IMR-90 (cell line): ENCODE measurements around the gene PLEKHO2. TPM values are rescaled to one million over a fixed set of nuclear protein-coding genes. Genes with fewer than 3 reads are reported as not detected.

ENCODE experiments used
- ATAC-seq: fragments of 200-7000 bp; cut with Tn5 transposase; 2 replicates; pipeline ENCODE4 v1.9.1; 2020; ENCODE audit warnings: low read depth, mild to moderate bottlenecking, moderate library complexity
- BruUV-seq: library from RNA; stranded (reverse); fragments of 400-500 nt; replicated peaks from 2 replicates; lab custom pipeline; 2021; lab: Mats Ljungman, UMichigan
- CTCF ChIA-PET: fragments of 300-600 bp; formaldehyde crosslinking; extraction: SDS; loops from one replicate; lab custom pipeline; 2021; ENCODE audit warnings: antibody characterized with exemption; lab: Yijun Ruan, JAX
- POLR2A ChIA-PET: fragments of 300-600 bp; sonication (Branson Sonifier 250); formaldehyde crosslinking; loops from one replicate; lab custom pipeline; 2022; ENCODE audit warnings: antibody characterized with exemption; ENCODE audit not compliant: unreplicated experiment; lab: Charles Lee
- DNase-seq: peaks from one replicate; pipeline ENCODE4 v3.0.0; 2013
- H2AFZ ChIP-seq: replicated peaks from 2 replicates; pipeline ENCODE3; 2013; ENCODE audit warnings: low read length, mild to moderate bottlenecking; ENCODE audit not compliant: poor library complexity
- H2AK5ac ChIP-seq: 2 replicates; pipeline ENCODE4 v1.6.1; 2013; ENCODE audit warnings: low read depth, low read length, inconsistent platforms
- H2AK9ac ChIP-seq: replicated peaks from 2 replicates; pipeline ENCODE3; 2013; ENCODE audit warnings: mild to moderate bottlenecking, low read depth, low read length, moderate library complexity; ENCODE audit not compliant: poor library complexity
- H2BK120ac ChIP-seq: 2 replicates; pipeline ENCODE4 v1.6.1; 2013; ENCODE audit warnings: low read depth, low read length, inconsistent platforms
- H2BK15ac ChIP-seq: 3 replicates; pipeline ENCODE4 v1.6.1; 2013; ENCODE audit warnings: low read depth, low read length, inconsistent platforms
- H2BK20ac ChIP-seq: 2 replicates; pipeline ENCODE4 v1.6.1; 2013; ENCODE audit warnings: low read depth, mild to moderate bottlenecking, inconsistent platforms, low read length, moderate library complexity
- H2BK5ac ChIP-seq: 2 replicates; pipeline ENCODE4 v1.6.1; 2013; ENCODE audit warnings: mild to moderate bottlenecking, low read depth, low read length, inconsistent platforms; ENCODE audit not compliant: poor library complexity, severe bottlenecking
- H3K14ac ChIP-seq: replicated peaks from 2 replicates; pipeline ENCODE4 v1.6.1; 2013; ENCODE audit warnings: low read depth, low read length, inconsistent platforms
- H3K18ac ChIP-seq: 2 replicates; pipeline ENCODE4 v1.6.1; 2013; ENCODE audit warnings: low read depth, low read length, control low read depth
- H3K23ac ChIP-seq: 2 replicates; pipeline ENCODE4 v1.6.1; 2013; ENCODE audit warnings: low read depth, low read length, inconsistent platforms
- H3K27ac ChIP-seq: 2 replicates; pipeline ENCODE4 v1.5.1; 2013; ENCODE audit warnings: mild to moderate bottlenecking, control low read depth, low read length; ENCODE audit not compliant: insufficient read depth
- H3K27me3 ChIP-seq: 2 replicates; pipeline ENCODE4 v1.6.1; 2013; ENCODE audit warnings: low read length; ENCODE audit not compliant: control insufficient read depth, insufficient read depth
- H3K36me3 ChIP-seq: 2 replicates; pipeline ENCODE4 v1.6.1; 2013; ENCODE audit warnings: low read length, mixed read lengths; ENCODE audit not compliant: control insufficient read depth, insufficient read depth
- H3K4ac ChIP-seq: 2 replicates; pipeline ENCODE4 v1.6.1; 2013; ENCODE audit warnings: low read depth, low read length, inconsistent platforms
- H3K4me1 ChIP-seq: 2 replicates; pipeline ENCODE4 v1.6.1; 2013; ENCODE audit warnings: low read length, mixed read lengths; ENCODE audit not compliant: control insufficient read depth, insufficient read depth
- H3K4me2 ChIP-seq: 2 replicates; pipeline ENCODE4 v1.6.1; 2013; ENCODE audit warnings: low read depth, mild to moderate bottlenecking, control low read depth, low read length, moderate library complexity
- H3K4me3 ChIP-seq: 2 replicates; pipeline ENCODE4 v1.5.1; 2013; ENCODE audit warnings: low read depth, mild to moderate bottlenecking, control low read depth, low read length, moderate library complexity; ENCODE audit not compliant: insufficient read depth
- H3K56ac ChIP-seq: 2 replicates; pipeline ENCODE4 v1.6.1; 2013; ENCODE audit warnings: low read length, inconsistent platforms; ENCODE audit not compliant: insufficient read depth; ENCODE audit errors: extremely low read depth
- H3K79me1 ChIP-seq, 2 experiments: 2 replicates each; pipeline ENCODE4 v1.6.1; 2013; ENCODE audit warnings: low read length in 2 of 2, inconsistent platforms in 1 of 2, low read depth in 1 of 2
- H3K9ac ChIP-seq: 2 replicates; pipeline ENCODE4 v1.6.1; 2013; ENCODE audit warnings: low read depth, low read length, control low read depth
- H3K9me1 ChIP-seq: 2 replicates; pipeline ENCODE4 v1.6.1; 2013; ENCODE audit warnings: low read length, inconsistent platforms; ENCODE audit not compliant: insufficient read depth
- H3K9me3 ChIP-seq: 2 replicates; pipeline ENCODE4 v1.6.1; 2013; ENCODE audit warnings: low read length; ENCODE audit not compliant: control insufficient read depth, insufficient read depth
- H4K20me1 ChIP-seq: 2 replicates; pipeline ENCODE4 v1.6.1; 2013; ENCODE audit warnings: low read length, inconsistent platforms; ENCODE audit not compliant: insufficient read depth
- H4K5ac ChIP-seq: 2 replicates; pipeline ENCODE4 v1.6.1; 2013; ENCODE audit warnings: mild to moderate bottlenecking, low read depth, low read length, control low read depth
- H4K8ac ChIP-seq, 2 experiments: 2 replicates each; pipeline ENCODE4 v1.6.1; 2013; ENCODE audit warnings: low read depth in 2 of 2, low read length in 2 of 2, control low read depth in 1 of 2, inconsistent platforms in 1 of 2
- H4K91ac ChIP-seq: 2 replicates; pipeline ENCODE4 v1.6.1; 2013; ENCODE audit warnings: low read depth, low read length, inconsistent platforms; ENCODE audit not compliant: insufficient read depth
- FOS ChIP-seq: fragments of 150-350 bp; IDR thresholded peaks from 2 replicates; pipeline ENCODE4 v1.6.1; 2016; ENCODE audit warnings: low read depth, low read length
- MAZ ChIP-seq: IDR thresholded peaks from 2 replicates; pipeline ENCODE4 v1.6.1; 2012; ENCODE audit warnings: low read depth, mild to moderate bottlenecking, low read length, improper control_type of control experiment, moderate library complexity, borderline replicate concordance
- POLR2A ChIP-seq: IDR thresholded peaks from 2 replicates; pipeline ENCODE4 v1.6.1; 2012; ENCODE audit warnings: mild to moderate bottlenecking, low read depth, low read length
- RAD21 ChIP-seq: IDR thresholded peaks from 2 replicates; pipeline ENCODE4 v1.6.1; 2012; ENCODE audit warnings: low read length, improper control_type of control experiment
- RCOR1 ChIP-seq: IDR thresholded peaks from 2 replicates; pipeline ENCODE4 v1.6.1; 2012; ENCODE audit warnings: mild to moderate bottlenecking, low read length, improper control_type of control experiment; ENCODE audit not compliant: insufficient replicate concordance
- SMC3 ChIP-seq: fragments of 150-350 bp; IDR thresholded peaks from 2 replicates; pipeline ENCODE4 v1.6.1; 2016; ENCODE audit warnings: low read depth, mild to moderate bottlenecking, antibody characterized with exemption, low read length, moderate library complexity
- WGBS, 2 experiments: methylation state at CpG; one replicate each; pipeline versions ENCODE4 v1.1.5 to v1.1.7; 2013; ENCODE audit warnings: missing lambda C conversion rate in 2 of 2; ENCODE audit not compliant: insufficient read length in 1 of 2; ENCODE audit errors: extremely low coverage in 2 of 2; 5-methylcytosine and 5-hydroxymethylcytosine counted together
- dilution Hi-C: fragments of 300-500 bp; cut with HindIII; formaldehyde crosslinking; loops from one replicate; pipeline ENCODE4 v1.14.3; 2018; ENCODE audit warnings: low sequenced_read_pairs; ENCODE audit not compliant: unreplicated experiment
- in situ Hi-C: fragments of 300-500 bp; cut with MboI; formaldehyde crosslinking; loops from 3 replicates; pipeline ENCODE4 v1.14.3; 2019; ENCODE audit warnings: low sequenced_read_pairs, inconsistent platforms, mixed read lengths
- intact Hi-C: fragments of 100-400 bp; cut with micrococcal nuclease; formaldehyde crosslinking; loops from 2 replicates; pipeline ENCODE4 v1.10.0; 2022
- polyA plus RNA-seq, 3 experiments: library from polyadenylated mRNA; depleted of rRNA; stranded (reverse); fragments of >200 nt; gene quantifications; 2 replicates each; pipeline ENCODE4 v1.2.3, GENCODE V29; 2012; ENCODE audit warnings: low replicate concordance in 1 of 3
- total RNA-seq: library from RNA; depleted of rRNA; stranded (reverse); fragments of >200 nt; gene quantifications from 2 replicates; pipeline ENCODE4 v1.2.3, GENCODE V29; 2012
- TF ChIP-seq, protein P1 (sequence below): conservative IDR thresholded peaks from 2 replicates; pipeline ENCODE4 v1.5.1; 2012; ENCODE audit warnings: mild to moderate bottlenecking, low read depth, low read length, improper control_type of control experiment
- TF ChIP-seq, protein P2 (sequence below): fragments of 150-350 bp; IDR thresholded peaks from 2 replicates; pipeline ENCODE4 v1.6.1; 2016; ENCODE audit warnings: low read depth, mild to moderate bottlenecking, low read length, moderate library complexity, borderline replicate concordance

The PLEKHO2 gene
- total and polyA plus RNA-seq, 2 of the 4 experiments (the other 2 are of a cell fraction) = 19.0 to 22.5 TPM

DNA sequence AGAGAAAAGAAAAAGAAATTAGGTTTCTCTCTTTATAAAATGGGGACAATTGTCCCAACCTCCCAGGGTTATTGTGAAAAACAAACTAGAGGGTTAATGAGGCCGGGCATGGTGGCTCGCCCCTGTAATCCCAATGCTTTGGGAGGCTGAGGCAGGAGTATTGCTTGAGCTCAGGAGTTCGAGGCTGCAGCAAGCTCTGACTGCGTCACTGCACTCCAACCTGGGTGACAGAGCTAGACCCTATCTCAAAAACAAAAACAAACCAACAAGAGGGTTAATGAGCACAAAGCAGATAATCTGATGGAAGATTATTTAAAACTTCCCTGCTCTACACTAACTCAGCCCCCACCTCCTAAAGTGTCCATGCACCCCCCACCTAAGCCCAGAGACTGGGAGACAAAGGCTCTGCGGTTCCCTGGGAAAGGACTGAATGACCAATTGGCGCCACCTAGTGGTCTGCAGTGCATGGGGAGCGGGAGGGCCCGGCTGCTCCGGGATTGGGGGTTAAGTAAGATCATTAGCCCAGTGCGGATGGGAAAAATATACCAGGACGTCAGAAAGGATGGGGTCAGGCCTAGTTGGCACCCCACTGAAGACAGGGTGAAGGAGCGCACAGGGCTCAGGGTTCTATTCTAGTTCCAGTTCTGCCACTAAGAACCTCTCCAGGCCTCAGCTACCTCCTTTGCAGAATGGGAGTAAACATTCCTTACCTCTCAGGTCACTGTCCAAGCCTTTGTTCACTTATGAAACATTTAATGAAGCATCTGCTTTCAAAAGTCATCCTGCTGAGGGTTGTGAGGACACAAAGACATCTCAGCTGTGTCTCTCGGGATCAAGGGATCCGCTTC, 31.8 kb upstream of the PLEKHO2 start:
- CTCF ChIA-PET = interaction anchor here (0.6 to 1.7 kb wide), 14 partner anchors 8 to 1012 kb away, joined by 3 to 11 read pairs (median 4); partner anchors contain the start of gene PIF1
- Histone ChIP-seq H4K91ac (no peak overlapping the region), H2BK5ac (no peak overlapping the region), H3K14ac (no peak overlapping the region), H2AK9ac (peak overlapping the region; percentile 31), H4K5ac (no peak overlapping the region), H3K27me3 (no peaks in the 10 kb centered on the region; the same call in 1 of the 2 replicates), H3K9me1 (no peaks in the 10 kb centered on the region), H3K4me2 (no peak overlapping the region), H2AK5ac (0 out of 2 replicates have a peak overlapping the region, but pooled peaks have one; percentile 45), H2BK120ac (no peak overlapping the region), H4K20me1 (no peaks in the 10 kb centered on the region), H3K36me3 (no peaks in the 10 kb centered on the region), H3K4me1 (peaks cover 1% of the 10 kb centered on the region; the same call in 1 of the 2 replicates), H3K23ac (no peak overlapping the region), H3K4me3 (no peak overlapping the region), H3K9me3 (no peaks in the 10 kb centered on the region), H2AFZ (peak overlapping the region; percentile 82), H2BK15ac (no peak overlapping the region), H2BK20ac (no peak overlapping the region), H3K56ac (no peak overlapping the region), H3K9ac (no peak overlapping the region), H3K27ac (no peak overlapping the region), H3K79me1 (no peaks in the 10 kb centered on the region), H4K8ac (peak overlapping the region in 1 of 2 experiments; percentile 32; a peak in 1 of 4 replicates), H3K4ac (no peak overlapping the region), H3K18ac (no peak overlapping the region)
- POLR2A ChIA-PET = interaction anchor here (0.6 kb wide), 1 partner anchor 75 kb away, joined by 4 read pairs; no protein-coding TSS in a partner anchor
- DNase-seq (peak; percentile 66), ATAC-seq (peak; percentile 96)
- dilution Hi-C loops (no loop called here), intact Hi-C loops (loop anchor here (1.0 to 2.0 kb wide), 2 partner anchors 79 to 123 kb away; no protein-coding TSS in a partner anchor), in situ Hi-C loops (loop anchor here (5.0 kb wide), 1 partner anchor 78 kb away; no protein-coding TSS in a partner anchor)
- WGBS, 2 experiments = 17% methylated on average over 2 of the region's 14 CpGs; no CpG with 5 or more reads in 1 of the 2 experiments
- TF ChIP-seq MAZ (peak; percentile 74), RAD21 (peak; percentile 86), FOS (no peak), POLR2A (no peak), SMC3 (peak; percentile 90), RCOR1 (no peak)
- TF ChIP-seq, protein P1, sequence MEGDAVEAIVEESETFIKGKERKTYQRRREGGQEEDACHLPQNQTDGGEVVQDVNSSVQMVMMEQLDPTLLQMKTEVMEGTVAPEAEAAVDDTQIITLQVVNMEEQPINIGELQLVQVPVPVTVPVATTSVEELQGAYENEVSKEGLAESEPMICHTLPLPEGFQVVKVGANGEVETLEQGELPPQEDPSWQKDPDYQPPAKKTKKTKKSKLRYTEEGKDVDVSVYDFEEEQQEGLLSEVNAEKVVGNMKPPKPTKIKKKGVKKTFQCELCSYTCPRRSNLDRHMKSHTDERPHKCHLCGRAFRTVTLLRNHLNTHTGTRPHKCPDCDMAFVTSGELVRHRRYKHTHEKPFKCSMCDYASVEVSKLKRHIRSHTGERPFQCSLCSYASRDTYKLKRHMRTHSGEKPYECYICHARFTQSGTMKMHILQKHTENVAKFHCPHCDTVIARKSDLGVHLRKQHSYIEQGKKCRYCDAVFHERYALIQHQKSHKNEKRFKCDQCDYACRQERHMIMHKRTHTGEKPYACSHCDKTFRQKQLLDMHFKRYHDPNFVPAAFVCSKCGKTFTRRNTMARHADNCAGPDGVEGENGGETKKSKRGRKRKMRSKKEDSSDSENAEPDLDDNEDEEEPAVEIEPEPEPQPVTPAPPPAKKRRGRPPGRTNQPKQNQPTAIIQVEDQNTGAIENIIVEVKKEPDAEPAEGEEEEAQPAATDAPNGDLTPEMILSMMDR = peak; percentile 91
- TF ChIP-seq, protein P2, sequence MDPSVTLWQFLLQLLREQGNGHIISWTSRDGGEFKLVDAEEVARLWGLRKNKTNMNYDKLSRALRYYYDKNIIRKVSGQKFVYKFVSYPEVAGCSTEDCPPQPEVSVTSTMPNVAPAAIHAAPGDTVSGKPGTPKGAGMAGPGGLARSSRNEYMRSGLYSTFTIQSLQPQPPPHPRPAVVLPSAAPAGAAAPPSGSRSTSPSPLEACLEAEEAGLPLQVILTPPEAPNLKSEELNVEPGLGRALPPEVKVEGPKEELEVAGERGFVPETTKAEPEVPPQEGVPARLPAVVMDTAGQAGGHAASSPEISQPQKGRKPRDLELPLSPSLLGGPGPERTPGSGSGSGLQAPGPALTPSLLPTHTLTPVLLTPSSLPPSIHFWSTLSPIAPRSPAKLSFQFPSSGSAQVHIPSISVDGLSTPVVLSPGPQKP = no peak
- no TSS peak for BruUV-seq
